HepG2 (cell line): ENCODE measurements around the gene KIAA2012. TPM values are rescaled to one million over a fixed set of nuclear protein-coding genes. Genes with fewer than 3 reads are reported as not detected.

Source experiments
- ATAC-seq: fragments of 200-7000 bp; cut with Tn5 transposase; 3 replicates; pipeline ENCODE4 v1.9.1; 2020; ENCODE audit warnings: mild to moderate bottlenecking, moderate library complexity
- BruUV-seq: library from RNA; stranded (reverse); fragments of 400-500 nt; replicated peaks from 2 replicates; lab custom pipeline; 2021; lab: Mats Ljungman, UMichigan
- CTCF ChIA-PET: fragments of 300-600 bp; formaldehyde crosslinking; extraction: SDS; loops from one replicate; lab custom pipeline; 2021; ENCODE audit warnings: low total read pairs, inconsistent platforms, low intra/inter-chr PET ratio; lab: Yijun Ruan, JAX
- POLR2A ChIA-PET: fragments of 350-600 bp; sonication (Branson Sonifier 250); formaldehyde crosslinking; loops from one replicate; lab custom pipeline; 2020; ENCODE audit warnings: antibody characterized with exemption, inconsistent platforms; lab: Yijun Ruan, JAX
- DNase-seq: peaks from one replicate; pipeline ENCODE4 v3.0.0-alpha.2; 2015; ENCODE audit warnings: low spot score
- FAIRE-seq: peaks from 3 replicates; lab custom pipeline; 2011; peaks lifted over from hg19 to GRCh38; lab: Jason Lieb, UNC
- H2AFZ ChIP-seq: one replicate; pipeline ENCODE4 v1.6.1; 2011; ENCODE audit warnings: low read length, inconsistent platforms
- H3K27ac ChIP-seq: fragments of 300-600 bp; 3 replicates; pipeline ENCODE4 v1.8.0; 2011; ENCODE audit warnings: mixed run types, mild to moderate bottlenecking, mixed read lengths, low read length, inconsistent platforms; ENCODE audit not compliant: insufficient read depth; ENCODE audit errors: extremely low read length
- H3K27me3 ChIP-seq, 2 experiments: fragments of 200-600 bp in 1 of 2; 2 replicates in 1 of 2; 3 replicates in 1 of 2; pipeline versions ENCODE4 v1.6.0 to v1.8.0; 2011; ENCODE audit warnings: low read length in 2 of 2, mild to moderate bottlenecking in 2 of 2, moderate library complexity in 2 of 2, inconsistent platforms in 1 of 2; ENCODE audit not compliant: insufficient read depth in 2 of 2, control insufficient read depth in 1 of 2
- H3K36me3 ChIP-seq, 2 experiments: fragments of 200-600 bp in 1 of 2; replicated peaks in 1 of 2; 2 replicates in 1 of 2; 3 replicates in 1 of 2; pipeline versions ENCODE4 v1.5.1 to v1.8.0; 2011; ENCODE audit warnings: low read length in 2 of 2, inconsistent platforms in 1 of 2; ENCODE audit not compliant: insufficient read depth in 2 of 2, control insufficient read depth in 1 of 2
- H3K4me1 ChIP-seq: 2 replicates; pipeline ENCODE4 v1.5.1; 2012; ENCODE audit warnings: low read length, inconsistent platforms; ENCODE audit not compliant: insufficient read depth
- H3K4me2 ChIP-seq: 2 replicates; pipeline ENCODE4 v1.6.0; 2011; ENCODE audit warnings: low read depth, low read length, inconsistent platforms
- H3K4me3 ChIP-seq, 3 experiments: fragments of 200-600 bp in 1 of 3; sonication (generic), shearing (Covaris generic) in 1 of 3; replicated peaks in 1 of 3; 2 replicates each; pipeline ENCODE4 v1.5.1; 2011 to 2016; ENCODE audit warnings: low read length in 3 of 3, inconsistent platforms in 2 of 3, low read depth in 2 of 3, mild to moderate bottlenecking in 2 of 3, control low read depth in 1 of 3, mixed read lengths in 1 of 3; ENCODE audit not compliant: insufficient read depth in 1 of 3
- H3K79me2 ChIP-seq: one replicate; pipeline ENCODE4 v1.6.1; 2011; ENCODE audit warnings: low read length, inconsistent platforms; ENCODE audit not compliant: insufficient read depth
- H3K9ac ChIP-seq: 2 replicates; pipeline ENCODE4 v1.6.0; 2011; ENCODE audit warnings: mild to moderate bottlenecking, low read depth, low read length, inconsistent platforms; ENCODE audit not compliant: insufficient read depth
- H3K9me3 ChIP-seq: 2 replicates; pipeline ENCODE4 v1.5.1; 2012; ENCODE audit warnings: mild to moderate bottlenecking, low read length
- H4K20me1 ChIP-seq: 2 replicates; pipeline ENCODE4 v1.6.0; 2011; ENCODE audit warnings: inconsistent platforms, mild to moderate bottlenecking, low read length, moderate library complexity; ENCODE audit not compliant: insufficient read depth
- ATRX ChIP-seq: sonication (generic); formaldehyde crosslinking; IDR thresholded peaks from 2 replicates; pipeline ENCODE4 v1.4.0; 2020; ENCODE audit warnings: missing genetic modification reagents, borderline replicate concordance
- FOXA1 ChIP-seq, 2 experiments: fragments of 450-650 bp in 1 of 2; sonication (generic) in 1 of 2; formaldehyde crosslinking in 1 of 2; IDR thresholded peaks; 2 replicates each; pipeline versions ENCODE4 v1.4.0 to v1.6.1; 2016 to 2020; ENCODE audit warnings: missing genetic modification reagents in 1 of 2
- HNRNPH1 ChIP-seq: fragments of 200-400 bp; formaldehyde crosslinking; optimal IDR thresholded peaks from 2 replicates; pipeline ENCODE3; 2017; ENCODE audit warnings: mild to moderate bottlenecking, low read depth, low read length
- KLF11 ChIP-seq: IDR thresholded peaks from 2 replicates; pipeline ENCODE4 v1.6.1; 2016; ENCODE audit warnings: missing compliant biosample characterization
- MLLT10 ChIP-seq: sonication (generic); formaldehyde crosslinking; IDR thresholded peaks from 2 replicates; pipeline ENCODE4 v1.4.0; 2020; ENCODE audit warnings: missing genetic modification reagents
- MLX ChIP-seq: IDR thresholded peaks from 2 replicates; pipeline ENCODE4 v1.6.1; 2016
- NCOR1 ChIP-seq: fragments of 200-600 bp; sonication (generic); IDR thresholded peaks from 2 replicates; pipeline ENCODE4 v1.7.0; 2017; ENCODE audit warnings: antibody characterized with exemption, low read length, borderline replicate concordance
- NFYB ChIP-seq: sonication (generic); formaldehyde crosslinking; IDR thresholded peaks from 2 replicates; pipeline ENCODE4 v1.4.0; 2020; ENCODE audit warnings: missing genetic modification reagents
- PAF1 ChIP-seq: IDR thresholded peaks from 2 replicates; pipeline ENCODE4 v1.6.1; 2016; ENCODE audit warnings: missing genetic modification reagents, missing compliant biosample characterization
- SP2 ChIP-seq: sonication (generic); formaldehyde crosslinking; IDR thresholded peaks from 2 replicates; pipeline ENCODE4 v1.5.1; 2020; ENCODE audit warnings: mild to moderate bottlenecking, missing genetic modification reagents
- ZFP36L2 ChIP-seq: sonication (generic); formaldehyde crosslinking; IDR thresholded peaks from 2 replicates; pipeline ENCODE4 v1.4.0; 2020; ENCODE audit warnings: missing genetic modification reagents
- ZNF558 ChIP-seq: sonication (generic); formaldehyde crosslinking; IDR thresholded peaks from 2 replicates; pipeline ENCODE4 v1.9.0; 2022; ENCODE audit warnings: mild to moderate bottlenecking, missing genetic modification reagents, borderline replicate concordance
- WGBS: methylation state at CpG from one replicate; pipeline ENCODE4 v1.1.6; 2017; ENCODE audit warnings: low lambda C conversion rate; 5-methylcytosine and 5-hydroxymethylcytosine counted together
- in situ Hi-C: cut with HindIII; loops from 2 replicates; pipeline ENCODE4 v1.10.0; 2017; ENCODE audit warnings: low pct_unique_long_range_greater_than_20kb; ENCODE audit not compliant: extremely low pct_ligation_motif_present
- intact Hi-C: fragments of 100-400 bp; cut with micrococcal nuclease; formaldehyde crosslinking; loops from one replicate; pipeline ENCODE4 v1.10.0; 2022; ENCODE audit not compliant: unreplicated experiment
- polyA plus RNA-seq, 8 experiments: library from polyadenylated mRNA; depleted of rRNA in 3 of 8; stranded (reverse) in 7 of 8; unstranded in 1 of 8; fragments of >200 nt; fragmentation: Illumina TruSeq in 4 of 8; extraction: Trizol in 4 of 8; gene quantifications; 2 replicates each; pipeline versions ENCODE4 v1.2.1 to v1.2.3, GENCODE V29; 2011 to 2016; ENCODE audit warnings: low read depth in 4 of 8, missing spikeins in 1 of 8, mixed read lengths in 1 of 8; ENCODE audit not compliant: insufficient read depth in 1 of 8
- total RNA-seq, 5 experiments: library from RNA; depleted of rRNA; stranded (reverse); fragments of >200 nt; fragmentation: Illumina TruSeq; extraction: Trizol; gene quantifications; 2 replicates each; pipeline ENCODE4 v1.2.3, GENCODE V29; 2016; ENCODE audit warnings: low read depth in 1 of 5
- TF ChIP-seq, protein P1 (sequence below): sonication (generic); formaldehyde crosslinking; IDR thresholded peaks from 2 replicates; pipeline ENCODE4 v1.4.0; 2020; ENCODE audit warnings: missing genetic modification reagents
- TF ChIP-seq, protein P2 (sequence below): sonication (generic); formaldehyde crosslinking; IDR thresholded peaks from 2 replicates; pipeline ENCODE4 v1.5.1; 2020; ENCODE audit warnings: mild to moderate bottlenecking, missing genetic modification reagents, borderline replicate concordance
- TF ChIP-seq, protein P3 (sequence below): sonication (generic); formaldehyde crosslinking; IDR thresholded peaks from 2 replicates; pipeline ENCODE4 v1.8.0; 2022; ENCODE audit warnings: mild to moderate bottlenecking, missing genetic modification reagents
- TF ChIP-seq, protein P4 (sequence below): sonication (generic); formaldehyde crosslinking; IDR thresholded peaks from 2 replicates; pipeline ENCODE4 v1.5.0; 2020; ENCODE audit warnings: missing genetic modification reagents
- TF ChIP-seq, protein P5 (sequence below): sonication (generic); formaldehyde crosslinking; IDR thresholded peaks from 2 replicates; pipeline ENCODE4 v1.5.0; 2020; ENCODE audit warnings: missing genetic modification reagents

The KIAA2012 gene
- total and polyA plus RNA-seq, 2 of the 13 experiments (the other 11 are each of a cell fraction or from before 2014, with no cell fraction given): not detected

DNA sequence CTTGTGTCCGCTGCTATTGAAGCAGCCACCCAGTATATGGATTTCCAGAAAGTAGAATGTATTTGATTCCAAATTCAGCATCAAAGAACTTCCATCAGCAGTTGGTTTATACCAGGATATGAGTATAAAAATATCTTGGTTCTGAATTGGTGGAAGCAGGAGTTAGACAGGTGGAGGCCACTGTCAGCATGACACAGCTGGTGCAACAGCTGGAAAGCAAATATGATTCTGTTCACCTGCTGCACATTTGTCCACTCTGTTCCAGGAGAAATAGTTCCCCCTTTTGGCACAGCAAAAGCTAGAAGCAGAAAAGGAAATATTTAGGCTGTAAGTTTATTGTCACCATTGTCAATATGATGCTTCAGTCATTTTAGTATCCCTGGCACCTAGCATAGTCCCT lies 41.2 kb downstream of the KIAA2012 start:
- Histone ChIP-seq H3K4me2 (no peak overlapping the region), H3K79me2 (no peaks in the 10 kb centered on the region), H3K4me3 (no peak overlapping the region), H3K9me3 (no peaks in the 10 kb centered on the region), H3K36me3 (no peaks in the 10 kb centered on the region), H3K4me1 (peaks cover 8% of the 10 kb centered on the region; the same call in 1 of the 2 replicates), H3K9ac (no peak overlapping the region), H2AFZ (no peak overlapping the region), H3K27me3 (no peaks in the 10 kb centered on the region), H4K20me1 (no peaks in the 10 kb centered on the region), H3K27ac (no peak overlapping the region)
- TF ChIP-seq, protein P1, sequence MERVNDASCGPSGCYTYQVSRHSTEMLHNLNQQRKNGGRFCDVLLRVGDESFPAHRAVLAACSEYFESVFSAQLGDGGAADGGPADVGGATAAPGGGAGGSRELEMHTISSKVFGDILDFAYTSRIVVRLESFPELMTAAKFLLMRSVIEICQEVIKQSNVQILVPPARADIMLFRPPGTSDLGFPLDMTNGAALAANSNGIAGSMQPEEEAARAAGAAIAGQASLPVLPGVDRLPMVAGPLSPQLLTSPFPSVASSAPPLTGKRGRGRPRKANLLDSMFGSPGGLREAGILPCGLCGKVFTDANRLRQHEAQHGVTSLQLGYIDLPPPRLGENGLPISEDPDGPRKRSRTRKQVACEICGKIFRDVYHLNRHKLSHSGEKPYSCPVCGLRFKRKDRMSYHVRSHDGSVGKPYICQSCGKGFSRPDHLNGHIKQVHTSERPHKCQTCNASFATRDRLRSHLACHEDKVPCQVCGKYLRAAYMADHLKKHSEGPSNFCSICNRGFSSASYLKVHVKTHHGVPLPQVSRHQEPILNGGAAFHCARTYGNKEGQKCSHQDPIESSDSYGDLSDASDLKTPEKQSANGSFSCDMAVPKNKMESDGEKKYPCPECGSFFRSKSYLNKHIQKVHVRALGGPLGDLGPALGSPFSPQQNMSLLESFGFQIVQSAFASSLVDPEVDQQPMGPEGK (CRISPR knock-in tag): no peak
- TF ChIP-seq FOXA1 (IDR thresholded peaks at IDR 0.05): no peak
- no peak for TF ChIP-seq FOXA1 (CRISPR knock-in tag; IDR thresholded peaks at IDR 0.05)
- TF ChIP-seq PAF1 (CRISPR knock-in tag): no peak
- no peak for TF ChIP-seq KLF11 (CRISPR knock-in tag)
- TF ChIP-seq ZFP36L2 (CRISPR knock-in tag): no peak
- TF ChIP-seq, protein P2, sequence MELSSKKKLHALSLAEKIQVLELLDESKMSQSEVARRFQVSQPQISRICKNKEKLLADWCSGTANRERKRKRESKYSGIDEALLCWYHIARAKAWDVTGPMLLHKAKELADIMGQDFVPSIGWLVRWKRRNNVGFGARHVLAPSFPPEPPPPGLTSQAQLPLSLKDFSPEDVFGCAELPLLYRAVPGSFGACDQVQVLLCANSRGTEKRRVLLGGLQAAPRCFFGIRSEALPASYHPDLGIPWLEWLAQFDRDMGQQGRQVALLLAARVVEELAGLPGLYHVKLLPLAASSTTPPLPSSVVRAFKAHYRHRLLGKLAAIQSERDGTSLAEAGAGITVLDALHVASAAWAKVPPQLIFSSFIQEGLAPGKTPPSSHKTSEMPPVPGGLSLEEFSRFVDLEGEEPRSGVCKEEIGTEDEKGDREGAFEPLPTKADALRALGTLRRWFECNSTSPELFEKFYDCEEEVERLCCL (CRISPR knock-in tag): no peak
- no peak for TF ChIP-seq ZNF558 (CRISPR knock-in tag)
- TF ChIP-seq, protein P3, sequence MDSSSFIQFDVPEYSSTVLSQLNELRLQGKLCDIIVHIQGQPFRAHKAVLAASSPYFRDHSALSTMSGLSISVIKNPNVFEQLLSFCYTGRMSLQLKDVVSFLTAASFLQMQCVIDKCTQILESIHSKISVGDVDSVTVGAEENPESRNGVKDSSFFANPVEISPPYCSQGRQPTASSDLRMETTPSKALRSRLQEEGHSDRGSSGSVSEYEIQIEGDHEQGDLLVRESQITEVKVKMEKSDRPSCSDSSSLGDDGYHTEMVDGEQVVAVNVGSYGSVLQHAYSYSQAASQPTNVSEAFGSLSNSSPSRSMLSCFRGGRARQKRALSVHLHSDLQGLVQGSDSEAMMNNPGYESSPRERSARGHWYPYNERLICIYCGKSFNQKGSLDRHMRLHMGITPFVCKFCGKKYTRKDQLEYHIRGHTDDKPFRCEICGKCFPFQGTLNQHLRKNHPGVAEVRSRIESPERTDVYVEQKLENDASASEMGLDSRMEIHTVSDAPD (CRISPR knock-in tag): no peak
- no peak for TF ChIP-seq NFYB (CRISPR knock-in tag)
- TF ChIP-seq MLLT10: no peak
- TF ChIP-seq MLX (CRISPR knock-in tag): no peak
- TF ChIP-seq, protein P4, sequence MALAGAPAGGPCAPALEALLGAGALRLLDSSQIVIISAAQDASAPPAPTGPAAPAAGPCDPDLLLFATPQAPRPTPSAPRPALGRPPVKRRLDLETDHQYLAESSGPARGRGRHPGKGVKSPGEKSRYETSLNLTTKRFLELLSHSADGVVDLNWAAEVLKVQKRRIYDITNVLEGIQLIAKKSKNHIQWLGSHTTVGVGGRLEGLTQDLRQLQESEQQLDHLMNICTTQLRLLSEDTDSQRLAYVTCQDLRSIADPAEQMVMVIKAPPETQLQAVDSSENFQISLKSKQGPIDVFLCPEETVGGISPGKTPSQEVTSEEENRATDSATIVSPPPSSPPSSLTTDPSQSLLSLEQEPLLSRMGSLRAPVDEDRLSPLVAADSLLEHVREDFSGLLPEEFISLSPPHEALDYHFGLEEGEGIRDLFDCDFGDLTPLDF (CRISPR knock-in tag): no peak
- no peak for TF ChIP-seq ATRX (CRISPR knock-in tag)
- no peak for TF ChIP-seq SP2
- no peak for TF ChIP-seq NCOR1
- TF ChIP-seq HNRNPH1: no peak
- TF ChIP-seq, protein P5, sequence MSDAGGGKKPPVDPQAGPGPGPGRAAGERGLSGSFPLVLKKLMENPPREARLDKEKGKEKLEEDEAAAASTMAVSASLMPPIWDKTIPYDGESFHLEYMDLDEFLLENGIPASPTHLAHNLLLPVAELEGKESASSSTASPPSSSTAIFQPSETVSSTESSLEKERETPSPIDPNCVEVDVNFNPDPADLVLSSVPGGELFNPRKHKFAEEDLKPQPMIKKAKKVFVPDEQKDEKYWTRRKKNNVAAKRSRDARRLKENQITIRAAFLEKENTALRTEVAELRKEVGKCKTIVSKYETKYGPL (CRISPR knock-in tag): no peak
- BruUV-seq: no TSS peak
- DNase-seq: no peak
- ChIA-PET POLR2A (no interaction called here), CTCF (no interaction called here)
- no peak for FAIRE-seq
- WGBS: 40% methylated on average over 1 of the region's 1 CpG
- ATAC-seq: no peak
- in situ Hi-C loops: no loop called here
- intact Hi-C loops: no loop called here
